Sigmoid colon (tissue), 7 donors: Measurements from ENCODE around the gene CLCN2. TPM values are rescaled to one million over a fixed set of nuclear protein-coding genes. Genes with fewer than 3 reads are reported as not detected.

Source experiments
- DNase-seq: peaks from one replicate; pipeline ENCODE4 v3.0.0-alpha.2; 2019
- H3K27ac ChIP-seq, 4 donors: fragments of 200-600 bp; sonication (generic); one replicate each; pipeline ENCODE4 v1.5.1; 2016 to 2019; ENCODE audit warnings: mild to moderate bottlenecking in 1 of 4
- H3K27me3 ChIP-seq, 3 donors: fragments of 200-600 bp; sonication (generic); one replicate each; pipeline ENCODE4 v1.5.1; 2019; ENCODE audit warnings: mild to moderate bottlenecking in 1 of 3
- H3K36me3 ChIP-seq, 4 donors: fragments of 200-600 bp; sonication (generic); one replicate each; pipeline ENCODE4 v1.5.1; 2016 to 2019
- H3K4me1 ChIP-seq, 4 donors: fragments of 200-600 bp; sonication (generic); one replicate each; pipeline ENCODE4 v1.5.1; 2017 to 2019
- H3K4me3 ChIP-seq, 4 donors: fragments of 200-600 bp; sonication (generic); one replicate each; pipeline ENCODE4 v1.5.1; 2017 to 2019; ENCODE audit warnings: mild to moderate bottlenecking in 2 of 4, moderate library complexity in 1 of 4
- H3K9me3 ChIP-seq, 4 donors: fragments of 200-600 bp in 3 of 4; sonication (generic) in 3 of 4; one replicate each; pipeline versions ENCODE4 v1.5.1 to v1.6.1; 2013 to 2019
- CTCF ChIP-seq, 4 experiments: fragments of 450-650 bp in 3 of 4; fragments of 200-600 bp in 1 of 4; IDR thresholded peaks; one replicate each; pipeline ENCODE4 v1.5.1; 2016 to 2019; ENCODE audit warnings: antibody characterized with exemption in 4 of 4, mild to moderate bottlenecking in 3 of 4, moderate library complexity in 2 of 4
- EP300 ChIP-seq, 4 donors: sonication (generic); formaldehyde crosslinking; IDR thresholded peaks; one replicate each; pipeline ENCODE4 v1.6.1; 2017; ENCODE audit warnings: antibody characterized with exemption in 4 of 4
- POLR2A ChIP-seq, 2 donors: fragments of 450-650 bp; IDR thresholded peaks; one replicate each; pipeline ENCODE4 v1.6.1; 2016; ENCODE audit warnings: antibody characterized with exemption in 2 of 2, mild to moderate bottlenecking in 2 of 2, moderate library complexity in 2 of 2
- POLR2AphosphoS5 ChIP-seq, 4 donors: sonication (generic); formaldehyde crosslinking; IDR thresholded peaks; one replicate each; pipeline ENCODE4 v1.6.1; 2017; ENCODE audit warnings: antibody characterized with exemption in 4 of 4
- WGBS, 2 donors: extraction: QIAGEN DNeasy Blood & Tissue Kit; methylation state at CpG; one replicate each; pipeline ENCODE4 v1.1.7; 2013; 5-methylcytosine and 5-hydroxymethylcytosine counted together
- intact Hi-C: fragments of 100-400 bp; cut with DNase I; formaldehyde crosslinking; loops from one replicate; pipeline ENCODE4 v1.15.1; 2023
- polyA plus RNA-seq, 3 donors: library from polyadenylated mRNA; stranded (reverse); fragments of 200-250 nt; gene quantifications; one replicate each; pipeline ENCODE4 v1.2.3, GENCODE V29; 2013
- total RNA-seq, 4 donors: library from RNA; depleted of rRNA; stranded (reverse); fragments of >200 nt; gene quantifications; one replicate each; pipeline ENCODE4 v1.1.0, GENCODE V29; 2016
- donor health status: healthy with polysubstance abuse.
- donor health status: Bipolar disorder and iron deficiency.
- donor health status: healthy.

CLCN2 gene
- total and polyA plus RNA-seq, 7 donors = 1.6 to 30.2 (median 3.3) TPM

DNA sequence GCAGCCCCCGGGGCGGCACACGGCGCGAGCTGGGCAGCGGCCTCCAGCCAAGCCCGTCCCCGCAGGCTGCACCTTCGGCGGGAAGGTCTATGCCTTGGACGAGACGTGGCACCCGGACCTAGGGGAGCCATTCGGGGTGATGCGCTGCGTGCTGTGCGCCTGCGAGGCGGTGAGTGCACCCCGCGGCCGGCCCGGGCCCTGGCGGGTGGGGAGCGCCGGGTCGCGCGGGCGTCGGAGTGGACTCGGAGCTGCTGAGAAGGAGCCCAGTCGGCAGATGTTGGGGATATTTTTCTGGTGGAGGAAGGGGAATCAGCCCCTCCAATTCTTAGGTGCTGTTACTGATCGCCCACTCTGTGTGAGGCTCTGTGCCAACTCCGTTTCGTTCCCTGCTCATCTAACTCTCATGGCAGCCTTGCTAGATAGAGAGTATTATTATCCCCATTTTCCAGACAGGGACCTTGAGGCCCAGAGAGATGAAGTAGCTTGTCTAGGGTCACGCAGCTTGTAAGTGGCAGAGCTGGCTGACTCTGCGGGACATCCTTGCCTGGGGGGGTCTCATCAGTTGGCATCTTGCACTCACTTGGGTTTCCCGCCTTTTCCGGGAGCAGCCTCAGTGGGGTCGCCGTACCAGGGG lies 19.3 kb upstream of the CLCN2 start:
- Histone ChIP-seq H3K27me3 (peaks cover 3 to 36% (median 30%) of the 10 kb centered on the region in 3 donors), H3K36me3 (no peaks in the 10 kb centered on the region), H3K4me3 (peak overlapping the region; percentile 25 to 58 (median 54)), H3K4me1 (peaks cover 0 to 23% (median 19%) of the 10 kb centered on the region in 4 donors), H3K27ac (peak overlapping the region; percentile 45 to 72 (median 54)), H3K9me3 (no peaks in the 10 kb centered on the region)
- DNase-seq = peak; percentile 64
- intact Hi-C loops = no loop called here
- 2 to 3% methylated on average over 42 of the region's 42 CpGs for WGBS, 2 donors
- TF ChIP-seq CTCF (IDR thresholded peaks at IDR 0.05) = no peak
- TF ChIP-seq EP300 (IDR thresholded peaks at IDR 0.05) = no peak
- TF ChIP-seq POLR2A (IDR thresholded peaks at IDR 0.05) = no peak
- TF ChIP-seq POLR2AphosphoS5 (IDR thresholded peaks at IDR 0.05) = no peak

DNA sequence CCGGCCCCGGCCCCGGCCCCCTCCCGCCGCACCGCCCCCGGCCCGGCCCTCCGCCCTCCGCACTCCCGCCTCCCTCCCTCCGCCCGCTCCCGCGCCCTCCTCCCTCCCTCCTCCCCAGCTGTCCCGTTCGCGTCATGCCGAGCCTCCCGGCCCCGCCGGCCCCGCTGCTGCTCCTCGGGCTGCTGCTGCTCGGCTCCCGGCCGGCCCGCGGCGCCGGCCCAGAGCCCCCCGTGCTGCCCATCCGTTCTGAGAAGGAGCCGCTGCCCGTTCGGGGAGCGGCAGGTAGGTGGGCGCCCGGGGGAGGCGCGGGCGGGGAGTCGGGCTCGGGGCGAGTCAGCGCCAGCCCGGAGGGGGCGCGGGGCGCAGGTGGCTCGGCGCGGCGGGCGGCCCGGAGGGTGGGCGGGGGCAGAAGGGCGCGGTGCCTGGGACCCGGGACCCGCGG lies 18.8 kb upstream of the CLCN2 start:
- peak overlapping the region; percentile 25 to 58 (median 54) for H3K4me3 ChIP-seq
- peaks cover 3 to 36% (median 30%) of the 10 kb centered on the region in 3 donors for H3K27me3 ChIP-seq
- peak overlapping the region; percentile 45 to 72 (median 54) for H3K27ac ChIP-seq
- TF ChIP-seq POLR2A (IDR thresholded peaks at IDR 0.05) (no peak), CTCF (IDR thresholded peaks at IDR 0.05) (no peak), POLR2AphosphoS5 (IDR thresholded peaks at IDR 0.05) (no peak), EP300 (IDR thresholded peaks at IDR 0.05) (no peak)
- WGBS, 2 donors = 1 to 2% methylated on average over 59 to 62 of the region's 62 CpGs
- no peaks in the 10 kb centered on the region for H3K9me3 ChIP-seq
- intact Hi-C loops = no loop called here
- H3K36me3 ChIP-seq = no peaks in the 10 kb centered on the region
- H3K4me1 ChIP-seq = peaks cover 0 to 23% (median 19%) of the 10 kb centered on the region in 4 donors
- peak; percentile 90 for DNase-seq

GRCh38 chr3:184379358-184380184 lies 18.2 kb upstream of the CLCN2 start, which contains the start of gene CHRD:
TSS of gene CHRD (plus strand) at chr3:184380054. CDS start at chr3:184380319, 265 bp downstream.
- H3K9me3 ChIP-seq = no peaks in the 10 kb centered on the region
- H3K4me3 ChIP-seq = peak within 1 kb of the TSS; percentile 25 to 58 (median 54)
- peaks cover 0 to 23% (median 19%) of the 10 kb centered on the region in 4 donors for H3K4me1 ChIP-seq
- intact Hi-C loops = no loop called here
- WGBS, 2 donors = 11 to 19% methylated on average over 67 to 68 of the region's 71 CpGs
- peaks cover 3 to 36% (median 30%) of the 10 kb centered on the region in 3 donors for H3K27me3 ChIP-seq
- H3K27ac ChIP-seq = peak within 1 kb of the TSS; percentile 65 to 72 (median 70)
- no peaks in the 10 kb centered on the region for H3K36me3 ChIP-seq
- TF ChIP-seq EP300 (IDR thresholded peaks at IDR 0.05) = no peak
- no peak for TF ChIP-seq POLR2AphosphoS5 (IDR thresholded peaks at IDR 0.05)
- no peak for TF ChIP-seq POLR2A (IDR thresholded peaks at IDR 0.05)
- no peak for TF ChIP-seq CTCF (IDR thresholded peaks at IDR 0.05)
- DNase-seq = peak; percentile 81

GRCh38 chr3:184378651-184379357 lies 17.4 kb upstream of the CLCN2 start:
- intact Hi-C loops = no loop called here
- peak overlapping the region in 2 of 4 donors; percentile 52 to 58 for H3K4me3 ChIP-seq
- peaks cover 0 to 23% (median 19%) of the 10 kb centered on the region in 4 donors for H3K4me1 ChIP-seq
- H3K27me3 ChIP-seq = peaks cover 3 to 36% (median 30%) of the 10 kb centered on the region in 3 donors
- no peaks in the 10 kb centered on the region for H3K9me3 ChIP-seq
- no peaks in the 10 kb centered on the region for H3K36me3 ChIP-seq
- TF ChIP-seq EP300 (IDR thresholded peaks at IDR 0.05) = no peak
- TF ChIP-seq CTCF (IDR thresholded peaks at IDR 0.05) = no peak
- TF ChIP-seq POLR2A (IDR thresholded peaks at IDR 0.05) = no peak
- no peak for TF ChIP-seq POLR2AphosphoS5 (IDR thresholded peaks at IDR 0.05)
- DNase-seq = peak; percentile 70
- WGBS, 2 donors = 79 to 84% methylated on average over 10 of the region's 10 CpGs
- peak overlapping the region; percentile 65 to 72 (median 70) for H3K27ac ChIP-seq
